ENCODE measurements around the gene CCDC13.
A peak's percentile ranks its signal among the peaks of the same experiment; 100 is the strongest.

GRCh38 chr3:42755681-42756578 lies 17.1 kb downstream of the CCDC13 start:
- TF ChIP-seq CTCF (IDR thresholded peaks at IDR 0.05): peak in 3 of 6 experiments; percentile 13 to 29 (median 16)
- TF ChIP-seq POLR2A (IDR thresholded peaks at IDR 0.05): no peak
